GM23338 (cell line): ENCODE results near the gene TIMM9.

Source experiments
- CREB1 ChIP-seq: fragments of 250-450 bp; sonication (Bioruptor Pico); IDR thresholded peaks from 2 replicates; pipeline ENCODE4 v1.5.0; 2020; ENCODE audit warnings: low read depth, mild to moderate bottlenecking, moderate library complexity
- CTCF ChIP-seq, 2 experiments: fragments of 200-600 bp in 1 of 2; sonication (generic) in 1 of 2; conservative IDR thresholded peaks; 2 replicates each; pipeline versions ENCODE4 v1.5.1 to v1.6.1; 2016 to 2017; ENCODE audit warnings: antibody characterized with exemption in 2 of 2, low read depth in 2 of 2, mild to moderate bottlenecking in 2 of 2, moderate library complexity in 1 of 2
- ETS1 ChIP-seq: IDR thresholded peaks from 2 replicates; pipeline ENCODE4 v1.6.1; 2016; ENCODE audit warnings: antibody characterized with exemption
- EZH2 ChIP-seq: fragments of 200-600 bp; sonication (generic); IDR thresholded peaks from one replicate; pipeline ENCODE4 v1.8.0; 2017; ENCODE audit warnings: antibody characterized with exemption, mild to moderate bottlenecking, low read depth; ENCODE audit not compliant: unreplicated experiment
- EZH2phosphoT487 ChIP-seq: fragments of 200-600 bp; sonication (generic); IDR thresholded peaks from one replicate; pipeline ENCODE4 v1.8.1; 2018; ENCODE audit warnings: antibody characterized with exemption; ENCODE audit not compliant: unreplicated experiment
- JUNB ChIP-seq: IDR thresholded peaks from one replicate; pipeline ENCODE4 v1.6.1; 2016; ENCODE audit warnings: antibody characterized with exemption; ENCODE audit not compliant: unreplicated experiment
- NANOG ChIP-seq: IDR thresholded peaks from 2 replicates; pipeline ENCODE4 v1.6.1; 2016; ENCODE audit warnings: antibody characterized with exemption, borderline replicate concordance
- POLR2AphosphoS5 ChIP-seq: IDR thresholded peaks from 2 replicates; pipeline ENCODE4 v1.6.1; 2016; ENCODE audit warnings: antibody characterized with exemption, low read depth
- REST ChIP-seq: IDR thresholded peaks from one replicate; pipeline ENCODE4 v1.6.1; 2018; ENCODE audit warnings: antibody characterized with exemption; ENCODE audit not compliant: unreplicated experiment

- TF ChIP-seq EZH2phosphoT487 (no peak), CTCF (conservative IDR thresholded peaks at IDR 0.05; ENCODE audit: low read depth in 2 of 2) (no peak), POLR2AphosphoS5 (no peak), REST (no peak), JUNB (no peak), ETS1 (no peak), EZH2 (no peak), CREB1 (CRISPR knock-in tag) (no peak), NANOG (no peak)
Measured at GRCh38 chr14:58376791-58377190, 50.5 kb downstream of the TIMM9 start.
